Measurements from ENCODE around the gene SERPINB1. TPM values are rescaled to one million over a fixed set of nuclear protein-coding genes. Genes with fewer than 3 reads are reported as not detected.
A peak's percentile ranks its signal among the peaks of the same experiment; 100 is the strongest.
"Not testable (repeated sequence)": the region's sequence is repeated elsewhere in the genome, so short reads cannot be mapped to it uniquely, and the experiment has no call there.

SERPINB1 gene
- polyA plus RNA-seq, 2 of the 4 experiments (the other 2 are of a cell fraction), result 52.7 to 135 TPM

- ChIA-PET CTCF (interaction anchor here (0.6 to 5.8 kb wide), 10 partner anchors 8 to 1098 kb away, joined by 3 to 44 read pairs (median 3); partner anchors contain the start of gene SERPINB9), POLR2A (interaction anchor here (0.7 kb wide), 1 partner anchor 12 kb away, joined by 3 read pairs; the partner anchor contains the start of gene SERPINB1)
- ATAC-seq (peak; percentile 45 to 68; a peak in 5 of 6 replicates), FAIRE-seq (no peak), DNase-seq (ENCODE audit: low read depth in 1 of 2, low spot score in 1 of 2) (peak in 1 of 2 experiments; percentile 80)
- H3K27ac ChIP-seq, result peak overlapping the region; percentile 84 to 94
- peak; percentile 26; the same call in 1 of the 2 replicates for TF ChIP-seq GATA3 (IDR thresholded peaks at IDR 0.05; ENCODE audit: borderline replicate concordance)
- TF ChIP-seq, protein P1, sequence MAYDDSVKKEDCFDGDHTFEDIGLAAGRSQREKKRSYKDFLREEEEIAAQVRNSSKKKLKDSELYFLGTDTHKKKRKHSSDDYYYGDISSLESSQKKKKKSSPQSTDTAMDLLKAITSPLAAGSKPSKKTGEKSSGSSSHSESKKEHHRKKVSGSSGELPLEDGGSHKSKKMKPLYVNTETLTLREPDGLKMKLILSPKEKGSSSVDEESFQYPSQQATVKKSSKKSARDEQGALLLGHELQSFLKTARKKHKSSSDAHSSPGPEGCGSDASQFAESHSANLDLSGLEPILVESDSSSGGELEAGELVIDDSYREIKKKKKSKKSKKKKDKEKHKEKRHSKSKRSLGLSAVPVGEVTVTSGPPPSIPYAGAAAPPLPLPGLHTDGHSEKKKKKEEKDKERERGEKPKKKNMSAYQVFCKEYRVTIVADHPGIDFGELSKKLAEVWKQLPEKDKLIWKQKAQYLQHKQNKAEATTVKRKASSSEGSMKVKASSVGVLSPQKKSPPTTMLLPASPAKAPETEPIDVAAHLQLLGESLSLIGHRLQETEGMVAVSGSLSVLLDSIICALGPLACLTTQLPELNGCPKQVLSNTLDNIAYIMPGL (CRISPR knock-in tag; IDR thresholded peaks at IDR 0.05; ENCODE audit: borderline replicate concordance), result no peak
- TF ChIP-seq POLR2AphosphoS2 (conservative IDR thresholded peaks at IDR 0.05; ENCODE audit: low read length), result no peak
- peak; percentile 12 for TF ChIP-seq MAFK (IDR thresholded peaks at IDR 0.05; ENCODE audit: partially characterized antibody)
- 0 out of 5 replicates have a peak, but pooled peaks of 1 of the 2 experiments have one; percentile 25 for TF ChIP-seq EP300 (IDR thresholded peaks at IDR 0.05)
- TF ChIP-seq, protein P2, sequence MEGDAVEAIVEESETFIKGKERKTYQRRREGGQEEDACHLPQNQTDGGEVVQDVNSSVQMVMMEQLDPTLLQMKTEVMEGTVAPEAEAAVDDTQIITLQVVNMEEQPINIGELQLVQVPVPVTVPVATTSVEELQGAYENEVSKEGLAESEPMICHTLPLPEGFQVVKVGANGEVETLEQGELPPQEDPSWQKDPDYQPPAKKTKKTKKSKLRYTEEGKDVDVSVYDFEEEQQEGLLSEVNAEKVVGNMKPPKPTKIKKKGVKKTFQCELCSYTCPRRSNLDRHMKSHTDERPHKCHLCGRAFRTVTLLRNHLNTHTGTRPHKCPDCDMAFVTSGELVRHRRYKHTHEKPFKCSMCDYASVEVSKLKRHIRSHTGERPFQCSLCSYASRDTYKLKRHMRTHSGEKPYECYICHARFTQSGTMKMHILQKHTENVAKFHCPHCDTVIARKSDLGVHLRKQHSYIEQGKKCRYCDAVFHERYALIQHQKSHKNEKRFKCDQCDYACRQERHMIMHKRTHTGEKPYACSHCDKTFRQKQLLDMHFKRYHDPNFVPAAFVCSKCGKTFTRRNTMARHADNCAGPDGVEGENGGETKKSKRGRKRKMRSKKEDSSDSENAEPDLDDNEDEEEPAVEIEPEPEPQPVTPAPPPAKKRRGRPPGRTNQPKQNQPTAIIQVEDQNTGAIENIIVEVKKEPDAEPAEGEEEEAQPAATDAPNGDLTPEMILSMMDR (IDR thresholded peaks at IDR 0.05), result peak; percentile 48
- TF ChIP-seq KDM5A (IDR thresholded peaks at IDR 0.05), result no peak
- TF ChIP-seq BHLHE40 (IDR thresholded peaks at IDR 0.05; ENCODE audit: low read depth, low read length), result no peak
- TF ChIP-seq, protein P3, sequence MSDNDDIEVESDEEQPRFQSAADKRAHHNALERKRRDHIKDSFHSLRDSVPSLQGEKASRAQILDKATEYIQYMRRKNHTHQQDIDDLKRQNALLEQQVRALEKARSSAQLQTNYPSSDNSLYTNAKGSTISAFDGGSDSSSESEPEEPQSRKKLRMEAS (IDR thresholded peaks at IDR 0.05), result 0 out of 2 replicates have a peak, but pooled peaks have one; percentile 24
- peak; percentile 54; the same call in 2 of the 3 replicates for TF ChIP-seq SMC3 (IDR thresholded peaks at IDR 0.05)
- TF ChIP-seq CEBPB (IDR thresholded peaks at IDR 0.05), result peak in 1 of 2 experiments; percentile 51; a peak in 1 of 4 replicates
- TF ChIP-seq JUN (IDR thresholded peaks at IDR 0.05), result peak in 1 of 2 experiments; percentile 42; a peak in 1 of 5 replicates
- TF ChIP-seq MYC (IDR thresholded peaks at IDR 0.05; ENCODE audit: borderline replicate concordance, low read length), result no peak
- peak in 1 of 2 experiments; percentile 41; a peak in 4 of 5 replicates for TF ChIP-seq RAD21 (conservative IDR thresholded peaks at IDR 0.05 in 1 of 2, IDR thresholded peaks at IDR 0.05 in 1 of 2)
- TF ChIP-seq FOSL2 (IDR thresholded peaks at IDR 0.05), result peak; percentile 51; the same call in 1 of the 2 replicates
- peak; percentile 84 for TF ChIP-seq FOSL2 (CRISPR knock-in tag; IDR thresholded peaks at IDR 0.05)
- TF ChIP-seq RFX5 (IDR thresholded peaks at IDR 0.05), result no peak
- TF ChIP-seq JUNB (IDR thresholded peaks at IDR 0.05), result peak; percentile 38; the same call in 1 of the 2 replicates
- WGBS (ENCODE audit: missing lambda C conversion rate), result under 1% methylated on average over 14 of the region's 14 CpGs
- H3K4me3 ChIP-seq, result peak overlapping the region; percentile 39
- peaks cover 62% of the 10 kb centered on the region for H3K4me1 ChIP-seq
- no peaks in the 10 kb centered on the region for H3K9me3 ChIP-seq
- peak overlapping the region; percentile 86 for H3K4me2 ChIP-seq
Observed at GRCh38 chr6:2853769-2854395, 12.2 kb upstream of the SERPINB1 start.

- Histone ChIP-seq H3K4me2 (peak overlapping the region; percentile 86), H3K27ac (peak overlapping the region; percentile 84 to 94), H3K4me1 (peaks cover 57% of the 10 kb centered on the region)
- not testable (repeated sequence) for H3K9me3 ChIP-seq; DNase-seq (ENCODE audit: low read depth in 1 of 2, low spot score in 1 of 2); H3K4me3 ChIP-seq; ATAC-seq; FAIRE-seq
- CTCF ChIA-PET, result interaction anchor here (0.6 to 2.9 kb wide), 7 partner anchors 12 to 1098 kb away, joined by 3 to 12 read pairs (median 3); partner anchors contain the start of gene SERPINB9
- WGBS (ENCODE audit: missing lambda C conversion rate), result no CpG with 5 or more reads among the region's 1 CpG
- POLR2A ChIA-PET, result interaction anchor here (0.7 kb wide), 1 partner anchor 11 kb away, joined by 3 read pairs; the partner anchor contains the start of gene SERPINB1
Observed at GRCh38 chr6:2853378-2853768, 11.7 kb upstream of the SERPINB1 start.

GRCh38 chr6:2852921-2853322, 11.3 kb upstream of the SERPINB1 start:
- WGBS (ENCODE audit: missing lambda C conversion rate), result 78% methylated on average over 10 of the region's 10 CpGs
- FAIRE-seq, result no peak
- ChIA-PET CTCF (interaction anchor here (1.6 kb wide), 1 partner anchor 61 kb away, joined by 3 read pairs; no protein-coding TSS in a partner anchor), POLR2A (no interaction called here)
- no peak for DNase-seq (ENCODE audit: low read depth in 1 of 2, low spot score in 1 of 2)
- peak overlapping the region; percentile 84 to 94 for H3K27ac ChIP-seq
- H3K4me2 ChIP-seq, result peak overlapping the region; percentile 86; the same call in 2 of the 3 replicates
- no peak for ATAC-seq
- no peak overlapping the region for H3K4me3 ChIP-seq
- H3K9me3 ChIP-seq, result no peaks in the 10 kb centered on the region
- H3K4me1 ChIP-seq, result peaks cover 52% of the 10 kb centered on the region
- no peak for TF ChIP-seq ZSCAN20 (CRISPR knock-in tag; IDR thresholded peaks at IDR 0.05)
- TF ChIP-seq, protein P1 (CRISPR knock-in tag; IDR thresholded peaks at IDR 0.05; ENCODE audit: borderline replicate concordance), result no peak
- TF ChIP-seq, protein P4, sequence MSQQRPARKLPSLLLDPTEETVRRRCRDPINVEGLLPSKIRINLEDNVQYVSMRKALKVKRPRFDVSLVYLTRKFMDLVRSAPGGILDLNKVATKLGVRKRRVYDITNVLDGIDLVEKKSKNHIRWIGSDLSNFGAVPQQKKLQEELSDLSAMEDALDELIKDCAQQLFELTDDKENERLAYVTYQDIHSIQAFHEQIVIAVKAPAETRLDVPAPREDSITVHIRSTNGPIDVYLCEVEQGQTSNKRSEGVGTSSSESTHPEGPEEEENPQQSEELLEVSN (IDR thresholded peaks at IDR 0.05; ENCODE audit: borderline replicate concordance, low read depth), result no peak
- TF ChIP-seq PHF8 (IDR thresholded peaks at IDR 0.05; ENCODE audit: borderline replicate concordance, low read depth), result no peak
- no peak for TF ChIP-seq JUN (IDR thresholded peaks at IDR 0.05)
- TF ChIP-seq HOXA7 (CRISPR knock-in tag; IDR thresholded peaks at IDR 0.05), result no peak
- no peak for TF ChIP-seq ZNF302 (CRISPR knock-in tag; IDR thresholded peaks at IDR 0.05)
- TF ChIP-seq POLR2A (IDR thresholded peaks at IDR 0.05; ENCODE audit: low read length), result no peak
- TF ChIP-seq ELK1 (IDR thresholded peaks at IDR 0.05; ENCODE audit: low read depth, low read length), result no peak

All from A549 (cell line).